Tibial nerve (tissue), 4 donors: ENCODE data around the gene RNF207. TPM values are rescaled to one million over a fixed set of nuclear protein-coding genes. Genes with fewer than 3 reads are reported as not detected.

Source experiments
- DNase-seq, 2 donors: peaks; one replicate each; pipeline ENCODE4 v3.0.0-alpha.2; 2019; ENCODE audit warnings: low spot score in 2 of 2
- H3K27ac ChIP-seq, 4 donors: fragments of 200-600 bp; sonication (generic) in 3 of 4; one replicate each; pipeline ENCODE4 v1.5.1; 2017 to 2019; ENCODE audit warnings: mild to moderate bottlenecking in 1 of 4
- H3K27me3 ChIP-seq, 2 donors: fragments of 200-600 bp; sonication (generic) in 1 of 2; one replicate each; pipeline versions ENCODE4 v1.5.1 to v1.6.0; 2017 to 2019
- H3K36me3 ChIP-seq, 3 donors: fragments of 200-600 bp; sonication (generic); one replicate each; pipeline ENCODE4 v1.5.1; 2018 to 2019
- H3K4me1 ChIP-seq, 4 donors: fragments of 200-600 bp; sonication (generic) in 3 of 4; one replicate each; pipeline ENCODE4 v1.5.1; 2017 to 2019
- H3K4me3 ChIP-seq, 4 donors: fragments of 200-600 bp; sonication (generic) in 3 of 4; one replicate each; pipeline ENCODE4 v1.5.1; 2017 to 2019; ENCODE audit warnings: mild to moderate bottlenecking in 1 of 4, moderate library complexity in 1 of 4
- H3K9me3 ChIP-seq, 4 donors: fragments of 200-600 bp; sonication (generic) in 3 of 4; one replicate each; pipeline ENCODE4 v1.5.1; 2017 to 2019
- EP300 ChIP-seq, 2 donors: sonication (generic); formaldehyde crosslinking; IDR thresholded peaks; one replicate each; pipeline ENCODE4 v1.6.1; 2017; ENCODE audit warnings: antibody characterized with exemption in 2 of 2, mild to moderate bottlenecking in 1 of 2
- POLR2A ChIP-seq, 2 donors: fragments of 450-650 bp; IDR thresholded peaks; one replicate each; pipeline ENCODE4 v1.6.1; 2017; ENCODE audit warnings: antibody characterized with exemption in 2 of 2, mild to moderate bottlenecking in 2 of 2, moderate library complexity in 2 of 2
- WGBS, 2 donors: methylation state at CpG; one replicate each; pipeline ENCODE4 v1.1.5; 2018; 5-methylcytosine and 5-hydroxymethylcytosine counted together
- total RNA-seq, 4 donors: library from RNA; depleted of rRNA; stranded (reverse); fragments of >200 nt; gene quantifications; one replicate each; pipeline ENCODE4 v1.1.0, GENCODE V29; 2016
- TF ChIP-seq, protein P1 (sequence below), 5 experiments: fragments of 200-600 bp in 3 of 5; fragments of 450-650 bp in 2 of 5; sonication (generic) in 3 of 5; IDR thresholded peaks; one replicate each; pipeline ENCODE4 v1.5.1; 2016 to 2019; ENCODE audit warnings: antibody characterized with exemption in 5 of 5, mild to moderate bottlenecking in 3 of 5, moderate library complexity in 2 of 5

Gene RNF207
- total RNA-seq, 4 donors from 2014 or later, result 22.3 to 128 (median 42.3) TPM

DNA sequence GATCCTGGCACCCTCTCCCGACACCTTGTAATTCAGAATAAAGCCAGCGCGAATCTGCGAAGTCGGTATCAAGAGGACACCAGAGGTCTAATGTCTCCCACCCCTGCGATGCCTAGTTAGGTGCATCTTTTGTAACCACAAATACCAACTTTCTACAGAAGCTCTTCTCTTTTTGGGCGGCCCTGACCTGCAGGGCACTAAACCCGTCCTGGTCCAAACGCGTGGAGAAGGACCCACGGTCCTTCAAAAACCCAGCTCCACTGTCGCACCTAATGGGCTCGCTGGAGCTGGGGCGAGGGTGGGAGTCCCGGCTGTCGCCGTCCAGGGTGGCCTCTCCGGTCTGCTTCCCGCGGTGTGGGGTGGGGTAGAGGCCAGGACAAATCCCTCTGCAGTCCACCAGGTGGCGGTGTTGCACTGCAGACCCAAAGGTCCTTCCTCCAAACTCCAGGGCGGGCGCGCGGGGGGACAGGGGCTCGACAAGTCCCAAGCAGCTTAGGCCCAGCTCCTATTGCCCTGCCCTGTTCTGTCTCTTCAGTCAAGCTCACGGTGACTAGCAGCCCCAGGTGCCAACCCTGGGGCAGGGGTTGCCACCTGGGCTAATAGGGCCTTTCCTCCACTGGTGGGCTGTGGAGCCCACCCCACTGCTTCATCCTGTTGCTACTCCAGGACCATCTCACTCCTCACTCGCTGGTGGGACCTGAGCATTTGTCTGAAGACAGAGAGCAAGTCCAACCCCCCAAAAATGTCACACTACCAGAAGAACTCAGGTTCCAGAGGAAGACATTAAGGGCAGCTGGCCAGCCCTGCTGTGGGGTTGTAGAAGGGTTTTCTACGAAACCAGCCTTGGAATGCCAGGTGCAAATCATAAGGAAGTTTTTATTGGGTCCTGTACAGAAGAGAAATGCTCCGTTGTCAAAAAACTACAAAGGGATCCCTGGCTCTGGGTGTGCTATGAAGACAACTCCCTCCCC, 40.9 kb downstream of the RNF207 start:
- TF ChIP-seq EP300 (IDR thresholded peaks at IDR 0.05) (no peak), POLR2A (IDR thresholded peaks at IDR 0.05) (no peak)
- TF ChIP-seq, protein P1, sequence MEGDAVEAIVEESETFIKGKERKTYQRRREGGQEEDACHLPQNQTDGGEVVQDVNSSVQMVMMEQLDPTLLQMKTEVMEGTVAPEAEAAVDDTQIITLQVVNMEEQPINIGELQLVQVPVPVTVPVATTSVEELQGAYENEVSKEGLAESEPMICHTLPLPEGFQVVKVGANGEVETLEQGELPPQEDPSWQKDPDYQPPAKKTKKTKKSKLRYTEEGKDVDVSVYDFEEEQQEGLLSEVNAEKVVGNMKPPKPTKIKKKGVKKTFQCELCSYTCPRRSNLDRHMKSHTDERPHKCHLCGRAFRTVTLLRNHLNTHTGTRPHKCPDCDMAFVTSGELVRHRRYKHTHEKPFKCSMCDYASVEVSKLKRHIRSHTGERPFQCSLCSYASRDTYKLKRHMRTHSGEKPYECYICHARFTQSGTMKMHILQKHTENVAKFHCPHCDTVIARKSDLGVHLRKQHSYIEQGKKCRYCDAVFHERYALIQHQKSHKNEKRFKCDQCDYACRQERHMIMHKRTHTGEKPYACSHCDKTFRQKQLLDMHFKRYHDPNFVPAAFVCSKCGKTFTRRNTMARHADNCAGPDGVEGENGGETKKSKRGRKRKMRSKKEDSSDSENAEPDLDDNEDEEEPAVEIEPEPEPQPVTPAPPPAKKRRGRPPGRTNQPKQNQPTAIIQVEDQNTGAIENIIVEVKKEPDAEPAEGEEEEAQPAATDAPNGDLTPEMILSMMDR (IDR thresholded peaks at IDR 0.05), result peak; percentile 93 to 98 (median 96)
- WGBS, 2 donors, result 4 to 5% methylated on average over 28 to 30 of the region's 30 CpGs
- peaks cover 0 to 85% of the 10 kb centered on the region in 2 donors for H3K27me3 ChIP-seq
- DNase-seq, result peak; percentile 57
- peaks cover 0 to 5% (median 0%) of the 10 kb centered on the region in 3 donors for H3K36me3 ChIP-seq
- no peak overlapping the region for H3K27ac ChIP-seq
- H3K4me3 ChIP-seq, result no peak overlapping the region
- H3K9me3 ChIP-seq, result no peaks in the 10 kb centered on the region
- H3K4me1 ChIP-seq, result peaks cover 0 to 54% (median 19%) of the 10 kb centered on the region in 4 donors

DNA sequence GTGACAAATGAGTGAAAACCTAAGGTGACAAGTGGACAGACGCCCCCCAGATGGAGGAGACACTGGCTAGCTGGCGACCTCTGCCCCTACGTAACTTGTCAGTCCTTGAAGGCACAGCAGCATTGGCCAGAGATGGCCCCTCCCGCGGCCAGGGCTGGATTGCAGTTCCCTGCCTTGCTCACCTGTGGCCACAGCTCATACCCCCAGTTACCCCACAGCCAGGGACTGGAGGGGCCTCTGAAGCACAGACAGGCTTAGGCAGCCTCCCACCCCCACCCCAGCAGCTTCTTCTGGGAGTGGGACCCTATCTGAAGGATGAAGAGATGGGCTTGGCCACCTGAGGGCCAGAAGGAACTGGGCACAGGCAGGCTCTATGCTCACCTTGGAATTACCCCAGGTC, 41.7 kb downstream of the RNF207 start:
- H3K27me3 ChIP-seq, result peaks cover 0 to 78% of the 10 kb centered on the region in 2 donors
- H3K4me3 ChIP-seq, result no peak overlapping the region
- peaks cover 0 to 45% (median 14%) of the 10 kb centered on the region in 4 donors for H3K4me1 ChIP-seq
- no peak for DNase-seq
- peaks cover 0 to 11% (median 0%) of the 10 kb centered on the region in 3 donors for H3K36me3 ChIP-seq
- WGBS, 2 donors, result 61 to 62% methylated on average over 2 to 5 of the region's 5 CpGs
- no peaks in the 10 kb centered on the region for H3K9me3 ChIP-seq
- peak overlapping the region in 1 of 4 donors; percentile 42 for H3K27ac ChIP-seq
- no peak for TF ChIP-seq EP300 (IDR thresholded peaks at IDR 0.05)
- TF ChIP-seq, protein P1 (IDR thresholded peaks at IDR 0.05), result no peak
- no peak for TF ChIP-seq POLR2A (IDR thresholded peaks at IDR 0.05)

DNA sequence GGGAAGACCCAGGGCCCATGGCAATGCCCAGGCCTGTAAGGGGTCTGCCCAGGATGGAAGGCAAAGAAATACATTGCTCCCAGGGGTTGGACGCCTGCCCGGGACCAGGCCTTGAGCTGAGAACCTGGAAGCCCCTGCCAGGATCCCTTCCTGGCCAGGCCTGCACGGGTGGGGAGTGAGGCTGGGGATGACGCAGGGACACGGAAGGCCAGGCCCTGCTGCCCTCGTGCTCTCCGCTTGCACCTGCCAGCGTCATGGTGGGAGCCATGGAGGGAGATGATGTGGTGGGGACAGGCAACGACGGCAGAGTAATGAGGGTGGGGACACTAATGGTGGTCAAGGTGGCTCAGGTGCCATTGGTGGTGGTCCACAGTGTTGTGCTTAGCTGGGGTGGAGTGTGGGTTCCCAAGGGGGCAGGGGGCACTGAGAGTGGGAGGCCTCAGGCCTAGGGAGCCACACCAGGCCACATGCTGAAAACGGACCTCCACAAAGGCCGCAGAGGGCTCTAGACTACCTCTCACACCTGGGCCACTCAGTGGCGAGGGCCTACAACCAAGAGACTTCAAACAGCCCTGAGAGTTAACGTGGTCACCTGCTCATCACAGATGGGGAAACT, 42.4 kb downstream of the RNF207 start:
- DNase-seq, result no peak
- WGBS, 2 donors, result 74 to 77% methylated on average over 14 of the region's 14 CpGs
- Histone ChIP-seq H3K4me1 (peaks cover 0 to 43% (median 14%) of the 10 kb centered on the region in 4 donors), H3K4me3 (no peak overlapping the region), H3K9me3 (no peaks in the 10 kb centered on the region), H3K27me3 (peaks cover 0 to 72% of the 10 kb centered on the region in 2 donors), H3K36me3 (peaks cover 0 to 16% (median 0%) of the 10 kb centered on the region in 3 donors), H3K27ac (peak overlapping the region in 1 of 4 donors; percentile 74)
- no peak for TF ChIP-seq EP300 (IDR thresholded peaks at IDR 0.05)
- no peak for TF ChIP-seq POLR2A (IDR thresholded peaks at IDR 0.05)
- TF ChIP-seq, protein P1 (IDR thresholded peaks at IDR 0.05), result no peak

DNA sequence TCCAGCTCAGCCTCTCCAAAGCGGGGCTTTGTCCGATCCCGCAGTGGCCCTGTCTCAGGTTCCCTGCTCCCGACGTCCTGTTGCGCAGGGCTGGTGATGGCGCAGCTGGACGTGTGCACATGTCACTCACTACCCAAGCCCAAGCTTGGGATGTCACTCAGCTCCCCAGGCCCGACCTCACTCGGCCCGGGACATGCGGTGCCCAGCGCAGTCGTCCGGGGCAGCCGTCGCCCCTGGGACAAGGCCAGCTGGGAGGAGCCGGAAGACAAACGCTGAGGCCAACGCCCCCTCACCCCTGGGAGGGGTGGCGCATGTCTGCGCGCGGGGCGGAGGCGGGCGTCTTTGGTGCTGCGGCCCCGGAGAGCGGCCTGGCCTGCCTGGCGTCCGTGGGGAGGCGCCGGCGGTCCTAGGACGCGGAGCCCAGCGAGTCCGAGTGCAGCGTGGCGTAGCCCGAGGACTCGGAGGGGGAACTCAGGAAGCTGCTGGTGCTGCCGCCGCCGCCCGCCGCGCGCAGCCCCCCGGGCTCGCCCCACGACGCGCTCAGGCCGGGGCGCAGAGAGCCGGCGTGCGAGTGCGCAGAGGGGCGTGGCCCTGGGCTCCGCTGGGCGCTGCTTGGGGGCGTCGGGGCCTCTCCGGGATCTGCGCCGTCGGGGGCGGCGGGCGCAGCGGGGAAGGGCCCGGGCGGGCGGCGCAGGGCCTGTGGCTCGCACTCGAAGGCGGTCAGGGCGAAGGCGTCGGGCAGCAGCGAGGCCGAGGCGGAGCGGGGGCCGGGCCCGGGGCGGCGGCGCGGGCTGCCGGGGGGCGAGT, 43.2 kb downstream of the RNF207 start:
- H3K27me3 ChIP-seq, result peaks cover 0 to 63% of the 10 kb centered on the region in 2 donors
- TF ChIP-seq EP300 (IDR thresholded peaks at IDR 0.05) (peak in 1 of 2 donors; percentile 54), POLR2A (IDR thresholded peaks at IDR 0.05) (no peak)
- TF ChIP-seq, protein P1 (IDR thresholded peaks at IDR 0.05), result peak in 1 of 5 experiments; percentile 9

More for the DNA sequence above, 43.2 kb downstream of the RNF207 start:
- Histone ChIP-seq H3K27ac (peak overlapping the region in 1 of 4 donors; percentile 74), H3K36me3 (peaks cover 0 to 25% (median 0%) of the 10 kb centered on the region in 3 donors), H3K4me3 (peak overlapping the region in 1 of 4 donors; percentile 22), H3K9me3 (no peaks in the 10 kb centered on the region), H3K4me1 (peaks cover 0 to 43% (median 14%) of the 10 kb centered on the region in 4 donors)
- no peak for DNase-seq
- WGBS, 2 donors, result 20 to 21% methylated on average over 18 to 21 of the region's 96 CpGs
